Measurements from ENCODE around the gene R3HDM2.

Gene R3HDM2

DNA sequence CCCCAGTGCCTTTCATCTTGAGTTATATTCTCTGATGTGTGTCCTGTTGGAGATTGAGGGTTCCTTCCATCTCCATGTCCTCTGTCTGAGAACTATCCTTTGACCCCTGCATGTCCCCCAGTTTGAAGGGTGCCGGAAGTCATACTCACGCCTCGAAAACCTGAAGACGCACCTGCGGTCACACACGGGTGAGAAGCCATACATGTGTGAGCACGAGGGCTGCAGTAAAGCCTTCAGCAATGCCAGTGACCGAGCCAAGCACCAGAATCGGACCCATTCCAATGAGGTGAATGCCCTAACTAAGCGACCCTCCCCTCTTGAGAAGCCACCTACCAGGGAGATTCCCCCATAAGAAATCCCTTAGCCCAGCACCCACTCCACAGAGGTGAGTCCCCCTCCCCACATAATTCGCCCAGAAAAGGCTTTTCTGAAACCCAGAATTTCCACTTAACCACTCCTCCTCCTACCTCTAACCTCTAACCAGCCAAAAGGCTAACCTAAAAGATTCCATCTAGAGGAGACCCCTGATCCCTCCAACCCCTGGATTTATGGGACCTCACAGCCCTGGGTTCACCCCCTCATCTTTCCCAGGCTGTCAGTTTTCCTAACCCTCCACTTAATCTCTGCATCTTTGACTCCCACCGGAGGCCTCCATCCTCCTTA is 36.5 kb upstream of the R3HDM2 start:
- DNase-seq (ENCODE audit: low read depth), result no peak

DNA sequence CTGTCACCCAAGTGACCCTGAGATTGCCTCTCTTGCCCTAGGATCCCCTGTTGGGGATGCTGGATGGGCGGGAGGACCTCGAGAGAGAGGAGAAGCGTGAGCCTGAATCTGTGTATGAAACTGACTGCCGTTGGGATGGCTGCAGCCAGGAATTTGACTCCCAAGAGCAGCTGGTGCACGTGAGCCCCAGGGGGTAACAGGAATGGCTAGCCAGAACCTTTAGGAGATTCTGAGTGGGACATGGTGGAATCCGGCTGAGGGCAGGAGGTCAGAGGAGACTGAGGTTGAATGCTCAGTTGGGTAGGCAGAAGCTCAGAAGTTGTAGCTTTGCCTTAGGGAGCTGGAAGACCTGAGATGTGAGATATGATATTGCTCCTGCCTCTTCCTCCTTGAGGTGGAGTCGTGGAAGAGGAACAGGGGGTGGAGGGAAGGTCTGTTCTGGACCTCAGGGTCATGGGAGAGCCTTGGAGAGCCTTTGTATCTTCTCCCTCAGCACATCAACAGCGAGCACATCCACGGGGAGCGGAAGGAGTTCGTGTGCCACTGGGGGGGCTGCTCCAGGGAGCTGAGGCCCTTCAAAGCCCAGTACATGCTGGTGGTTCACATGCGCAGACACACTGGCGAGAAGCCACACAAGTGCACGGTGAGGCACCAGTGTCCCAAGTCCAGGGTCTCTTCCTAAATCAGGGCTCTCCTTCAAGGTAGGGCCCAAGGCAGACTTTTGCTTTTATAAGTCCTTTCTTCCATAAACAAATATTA is 35.1 kb upstream of the R3HDM2 start:
- DNase-seq (ENCODE audit: low read depth), result no peak

DNA sequence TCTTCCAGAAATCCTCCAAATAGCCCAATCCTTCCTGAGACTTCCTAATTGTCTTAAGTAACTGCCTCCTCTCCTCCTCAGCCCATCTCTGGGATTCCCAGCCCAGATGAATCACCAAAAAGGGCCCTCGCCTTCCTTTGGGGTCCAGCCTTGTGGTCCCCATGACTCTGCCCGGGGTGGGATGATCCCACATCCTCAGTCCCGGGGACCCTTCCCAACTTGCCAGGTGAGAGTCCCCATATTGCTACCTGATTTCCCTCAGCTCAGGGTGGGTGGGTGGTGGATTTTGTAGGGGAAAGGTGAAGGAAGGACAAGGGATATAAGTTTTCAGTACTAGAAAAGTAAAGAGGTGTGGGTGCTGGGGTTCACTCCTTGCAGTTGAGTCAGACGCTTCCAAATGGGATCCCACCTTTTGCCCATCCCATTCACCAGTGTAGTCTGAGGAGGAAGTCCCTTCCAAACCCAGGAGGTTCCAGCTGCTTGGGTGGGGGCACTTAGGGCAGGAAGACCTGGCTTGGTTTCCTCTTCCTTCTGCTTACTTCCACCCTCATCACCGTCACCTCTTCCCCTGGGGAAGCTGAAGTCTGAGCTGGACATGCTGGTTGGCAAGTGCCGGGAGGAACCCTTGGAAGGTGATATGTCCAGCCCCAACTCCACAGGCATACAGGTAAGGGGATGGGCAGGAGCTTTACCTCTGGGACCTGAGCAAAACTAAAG is 34.3 kb upstream of the R3HDM2 start:
- no peak for DNase-seq (ENCODE audit: low read depth)

GRCh38 chr12:57464569-57464968 is 33.7 kb upstream of the R3HDM2 start:
- no peak for DNase-seq (ENCODE audit: low read depth)

- DNase-seq (ENCODE audit: low read depth), result no peak
Measured at GRCh38 chr12:57462912-57463253, 32.0 kb upstream of the R3HDM2 start.

GRCh38 chr12:57462251-57462911 is 31.5 kb upstream of the R3HDM2 start:
- DNase-seq (ENCODE audit: low read depth), result peak; percentile 71

DNA sequence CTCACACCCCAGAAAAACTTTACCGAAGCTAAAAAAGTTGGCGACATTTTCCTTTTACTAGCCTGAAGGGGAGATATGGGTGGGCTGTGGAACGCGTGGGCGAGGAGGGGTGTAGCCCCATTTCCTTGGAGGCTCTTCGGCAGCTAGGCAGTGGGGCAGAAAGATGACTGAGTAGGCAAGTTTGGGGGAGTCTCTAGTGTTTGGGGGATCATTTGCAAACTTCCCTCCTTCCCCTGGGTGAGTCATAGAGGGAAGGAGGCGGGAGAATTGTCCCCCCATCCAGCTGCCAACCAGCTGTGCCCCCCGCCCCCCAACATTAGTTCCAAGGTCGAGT is 31.0 kb upstream of the R3HDM2 start:
- no peak for DNase-seq (ENCODE audit: low read depth)

DNA sequence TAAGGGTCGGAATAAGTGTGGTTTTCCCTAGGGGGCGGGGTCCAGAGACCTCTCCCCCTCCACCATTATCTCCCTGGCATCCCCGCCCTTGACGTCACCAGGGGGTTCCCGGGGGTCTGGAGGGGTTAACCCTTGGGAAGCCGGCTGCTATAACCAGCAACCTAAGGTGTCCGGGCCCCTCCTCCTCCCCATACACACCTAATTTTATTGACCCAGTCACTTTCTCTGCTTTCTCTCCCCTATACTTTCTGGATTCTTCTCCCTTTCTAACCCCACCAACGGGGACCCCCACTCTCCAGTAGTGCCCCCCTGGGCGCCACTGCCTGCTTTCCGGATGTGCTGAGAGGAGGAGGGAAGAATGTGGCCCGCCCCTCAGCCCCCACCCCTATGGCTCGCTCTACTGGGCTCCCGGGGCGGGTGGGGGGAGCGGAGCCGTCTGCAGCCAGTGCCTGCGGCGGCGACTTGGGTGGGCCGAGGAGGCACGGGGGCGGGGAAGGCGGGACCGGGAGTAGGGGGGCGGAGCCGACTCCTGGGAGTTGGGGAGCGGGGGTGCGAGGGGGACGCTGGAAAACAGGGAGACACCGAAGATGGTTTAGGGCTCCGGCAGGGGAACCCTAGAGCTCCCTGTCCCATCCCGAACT is 30.6 kb upstream of the R3HDM2 start:
- DNase-seq (ENCODE audit: low read depth), result no peak

DNA sequence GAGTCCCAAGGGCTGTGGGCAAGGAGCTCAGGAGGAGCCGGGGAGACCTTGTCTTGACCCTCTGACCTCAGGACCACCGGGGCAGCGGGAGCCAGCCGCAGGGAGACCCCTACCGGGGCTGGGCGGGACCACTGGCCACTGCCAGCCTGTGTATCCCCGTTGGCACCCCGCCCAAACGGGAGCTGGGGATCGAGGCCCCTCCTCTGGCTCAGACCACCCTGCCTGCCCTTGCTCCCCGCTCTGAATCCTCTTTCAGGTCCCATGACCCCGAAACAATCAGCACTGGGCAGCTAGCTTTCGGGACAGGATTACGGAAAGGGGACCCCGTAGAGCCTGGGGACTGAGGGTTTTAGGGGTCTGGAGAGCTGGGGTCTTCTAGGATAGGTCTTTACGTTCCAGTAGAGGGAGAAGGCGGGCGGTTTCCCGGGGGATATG is 30.0 kb upstream of the R3HDM2 start:
- DNase-seq (ENCODE audit: low read depth), result no peak

DNA sequence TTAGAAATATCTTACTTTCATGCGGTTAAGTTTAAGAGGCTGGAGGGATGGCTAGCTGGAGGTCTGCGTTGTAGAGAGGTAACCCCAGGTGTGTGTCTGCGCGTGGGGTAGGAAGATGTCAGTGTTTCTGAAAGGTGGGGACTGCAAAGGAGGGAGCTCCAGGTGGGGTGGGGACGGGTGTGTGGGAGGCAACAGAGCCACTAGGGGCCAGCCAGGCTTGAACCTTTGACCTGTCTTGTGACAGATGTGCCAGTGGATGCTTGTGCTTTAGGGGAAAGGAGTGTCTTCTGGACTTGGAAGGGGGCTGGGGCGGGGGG is 29.6 kb upstream of the R3HDM2 start:
- DNase-seq (ENCODE audit: low read depth), result no peak

- no peak for DNase-seq (ENCODE audit: low read depth)
Measured at GRCh38 chr12:57459750-57460467, 29.1 kb upstream of the R3HDM2 start, which contains the start of gene GLI1. GLI1 (plus strand) TSS chr12:57459785; CDS start chr12:57463692, 3,907 bp downstream.

DNA sequence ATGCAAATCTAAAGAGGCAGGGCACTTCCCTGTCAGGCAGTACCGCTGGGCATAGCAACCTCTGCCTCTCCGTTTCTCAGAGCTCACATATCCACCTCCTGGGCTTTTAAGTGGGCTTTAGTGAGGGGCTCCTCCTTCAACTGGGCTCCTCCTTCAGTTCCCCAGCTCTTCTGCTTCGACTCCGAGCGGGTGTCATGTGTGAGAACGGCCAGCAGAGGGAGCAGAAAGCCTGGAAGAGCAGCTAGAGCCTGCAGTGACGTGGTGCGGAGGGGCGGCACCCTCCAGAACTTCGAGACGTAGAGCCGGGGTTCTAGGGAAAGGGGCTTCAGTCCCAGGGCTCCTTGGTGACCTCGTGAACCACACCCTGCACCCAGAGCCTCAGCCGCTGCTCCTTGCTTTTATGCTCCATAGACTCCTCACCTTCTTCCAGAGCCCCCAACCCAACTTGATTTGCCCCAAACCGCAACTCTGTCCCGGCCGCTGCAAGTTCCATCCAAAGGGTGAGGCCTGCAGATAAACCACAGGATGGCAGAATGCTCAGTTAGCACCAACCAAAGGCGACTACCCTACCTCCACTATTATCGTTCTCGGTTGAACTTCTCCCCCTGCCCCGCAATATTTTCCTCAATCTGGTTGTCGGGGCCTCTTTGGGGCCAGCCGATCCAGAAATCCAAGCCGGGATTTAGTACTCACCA is 28.4 kb upstream of the R3HDM2 start:
- peak; percentile 77 for DNase-seq (ENCODE audit: low read depth)

GRCh38 chr12:57458665-57459054 is 27.8 kb upstream of the R3HDM2 start:
- DNase-seq (ENCODE audit: low read depth), result no peak

- no peak for DNase-seq (ENCODE audit: low read depth)
Measured at GRCh38 chr12:57456737-57457490, 26.1 kb upstream of the R3HDM2 start.

DNA sequence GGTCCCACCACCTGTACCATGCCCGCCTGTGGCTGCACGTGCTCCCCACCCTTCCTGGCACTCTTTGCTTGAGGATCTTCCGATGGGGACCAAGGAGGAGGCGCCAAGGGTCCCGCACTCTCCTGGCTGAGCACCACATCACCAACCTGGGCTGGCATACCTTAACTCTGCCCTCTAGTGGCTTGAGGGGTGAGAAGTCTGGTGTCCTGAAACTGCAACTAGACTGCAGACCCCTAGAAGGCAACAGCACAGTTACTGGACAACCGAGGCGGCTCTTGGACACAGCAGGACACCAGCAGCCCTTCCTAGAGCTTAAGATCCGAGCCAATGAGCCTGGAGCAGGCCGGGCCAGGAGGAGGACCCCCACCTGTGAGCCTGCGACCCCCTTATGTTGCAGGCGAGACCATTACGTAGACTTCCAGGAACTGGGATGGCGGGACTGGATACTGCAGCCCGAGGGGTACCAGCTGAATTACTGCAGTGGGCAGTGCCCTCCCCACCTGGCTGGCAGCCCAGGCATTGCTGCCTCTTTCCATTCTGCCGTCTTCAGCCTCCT is 25.4 kb upstream of the R3HDM2 start:
- no peak for DNase-seq (ENCODE audit: low read depth)

- DNase-seq (ENCODE audit: low read depth), result no peak
Measured at GRCh38 chr12:57455374-57456144, 24.7 kb upstream of the R3HDM2 start.

DNA sequence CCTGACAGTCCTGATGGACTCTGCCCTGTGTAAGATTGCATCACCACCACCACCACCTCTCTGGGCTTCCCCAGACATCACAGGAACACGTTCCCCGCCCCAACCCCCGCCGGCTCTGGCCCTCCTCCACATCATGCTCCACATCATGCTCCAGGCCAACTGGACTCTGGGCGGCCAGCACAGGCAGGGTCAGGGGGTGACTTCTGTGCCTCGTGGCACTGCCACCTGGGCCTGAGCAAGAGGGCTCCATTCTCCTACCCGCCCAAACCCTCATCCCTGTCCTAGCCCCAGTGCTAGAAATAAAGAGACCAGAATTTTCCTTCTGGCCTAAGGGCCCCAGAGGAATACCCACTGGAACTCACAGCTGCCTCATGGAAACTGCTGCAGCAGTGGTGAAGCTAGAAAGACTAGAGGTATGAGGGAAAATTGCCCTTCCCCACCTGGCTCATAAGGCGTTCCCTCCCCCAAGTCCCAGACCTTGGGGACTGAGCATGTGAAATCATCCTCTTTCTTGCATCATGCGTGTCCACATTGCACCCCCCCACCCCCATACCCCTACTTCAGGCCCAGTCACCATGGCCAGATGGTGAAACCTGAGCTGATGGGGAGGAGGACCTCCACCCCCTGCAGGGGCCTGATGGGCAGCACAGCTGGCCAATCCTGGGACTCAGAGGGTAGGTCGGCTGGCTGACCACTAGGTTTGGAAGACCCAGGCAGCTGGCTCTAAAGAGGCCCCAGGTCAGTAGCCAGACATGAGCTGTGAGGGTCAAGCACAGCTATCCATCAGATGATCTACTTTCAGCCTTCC is 23.9 kb upstream of the R3HDM2 start, which contains the start of gene INHBE:
Gene INHBE (plus strand): TSS at position 742 of the 808 bp plus-strand sequence. CDS start 230 bp downstream, outside the sequence.
- no peak for DNase-seq (ENCODE audit: low read depth)

GRCh38 chr12:57454213-57454565 is 23.3 kb upstream of the R3HDM2 start:
- no peak for DNase-seq (ENCODE audit: low read depth)

All from stimulated activated CD8-positive, alpha-beta memory T cell treated with anti-CD3 and anti-CD28 coated beads, Interleukin-15, amount 100 ng/mL, for 24 hours (primary cell).